ENCODE measurements around the gene C12orf57.

C12orf57 gene

DNA sequence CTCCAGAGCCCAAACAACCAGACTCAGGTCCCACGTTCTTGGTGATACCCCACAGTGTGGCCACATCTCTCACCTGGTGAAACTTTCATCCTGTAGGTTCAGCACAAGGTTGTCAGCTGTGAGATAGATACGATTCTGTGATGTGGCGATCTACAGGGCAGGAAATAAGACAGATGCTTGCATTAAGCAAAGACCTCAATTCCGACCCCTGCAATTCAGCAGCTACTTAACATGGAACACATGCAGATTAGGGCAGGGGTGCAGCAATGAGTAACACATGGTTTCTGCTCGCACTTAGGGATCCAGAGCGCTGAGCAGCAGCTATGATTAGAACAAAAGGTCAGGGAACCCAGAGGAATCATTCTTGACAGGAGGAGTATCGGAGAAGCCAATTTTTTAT, 22.5 kb downstream of the C12orf57 start:
- no peak for DNase-seq

DNA sequence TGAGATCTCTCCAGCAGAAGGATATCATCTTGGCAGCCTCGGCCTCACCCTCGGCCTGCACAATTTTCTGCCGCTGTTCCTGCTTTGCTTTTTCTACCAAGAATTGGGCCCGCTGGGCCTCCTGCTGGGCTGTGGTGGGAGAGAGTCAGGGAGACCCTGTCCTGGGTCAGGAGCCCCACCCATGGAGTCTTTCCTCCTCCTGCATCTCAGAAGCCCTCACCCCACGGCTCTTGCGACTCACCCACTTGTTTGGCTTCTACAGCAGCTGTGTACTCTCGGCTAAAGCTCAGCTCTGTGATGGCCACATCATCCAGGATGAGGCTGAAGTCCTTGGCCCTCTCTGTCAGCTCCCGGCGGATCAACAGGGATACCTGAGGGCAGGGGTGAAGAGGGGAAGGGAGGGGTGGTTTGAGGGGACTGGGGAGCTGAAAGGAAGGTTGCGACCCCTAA, 23.9 kb downstream of the C12orf57 start:
- DNase-seq, result no peak

DNA sequence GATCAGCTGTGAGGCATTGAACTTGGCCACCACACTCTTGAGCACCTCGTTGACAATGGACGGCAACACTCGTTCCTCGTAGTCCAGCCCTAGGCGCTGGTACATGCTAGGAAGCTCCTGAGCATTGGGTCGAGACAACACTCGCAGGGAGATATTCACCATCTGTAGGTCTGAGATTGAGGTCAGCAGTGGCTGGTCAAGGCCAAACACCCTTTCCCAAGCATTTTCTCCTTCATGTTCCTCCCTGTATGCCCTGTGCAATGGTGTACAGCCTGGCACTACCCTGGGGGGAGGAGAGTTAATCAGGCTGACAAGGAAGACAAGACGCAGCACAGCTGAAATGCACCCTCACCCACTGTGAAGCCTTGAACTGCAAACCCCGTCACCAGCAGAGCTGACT, 24.6 kb downstream of the C12orf57 start:
- DNase-seq, result no peak

DNA sequence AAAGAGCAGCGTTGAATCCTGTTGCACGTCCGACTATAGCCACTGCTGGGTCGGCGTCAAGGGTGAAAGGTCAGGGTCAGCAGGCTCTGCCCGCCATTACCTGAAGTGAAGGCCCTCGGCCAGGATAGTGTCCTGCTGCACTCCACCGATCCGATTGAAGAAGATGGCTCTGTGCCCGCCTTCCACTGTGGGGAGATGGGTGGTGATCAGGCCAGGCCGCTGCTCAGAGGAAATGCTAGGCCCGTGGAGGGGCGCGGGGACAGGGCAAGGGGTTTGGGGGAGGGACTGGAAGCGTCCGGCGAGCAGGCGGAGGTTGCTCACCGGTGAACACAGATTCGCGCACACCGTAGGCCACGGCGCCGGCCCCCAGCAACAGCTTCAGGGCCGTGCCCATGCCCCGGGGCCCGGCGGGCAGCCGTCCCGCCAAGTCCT, 26.3 kb downstream of the C12orf57 start:
- no peak for DNase-seq

DNA sequence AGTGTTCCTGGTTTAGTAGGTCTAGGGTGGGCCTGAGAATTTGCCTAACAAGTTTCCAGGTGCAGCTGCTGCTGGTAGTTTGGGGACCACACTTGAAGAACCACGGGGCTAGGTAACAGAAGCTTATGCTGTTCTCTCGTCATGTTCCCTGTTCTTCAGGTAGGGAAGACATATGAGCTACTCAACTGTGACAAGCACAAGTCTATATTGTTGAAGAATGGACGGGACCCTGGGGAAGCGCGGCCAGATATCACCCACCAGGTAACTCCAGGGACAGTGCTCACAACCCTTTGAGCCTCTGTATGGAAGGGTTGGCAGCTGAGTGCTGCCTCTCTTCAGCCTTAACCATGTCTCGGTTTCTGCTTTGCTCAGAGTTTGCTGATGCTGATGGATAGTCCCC, 30.4 kb downstream of the C12orf57 start:
- DNase-seq, result no peak

DNA sequence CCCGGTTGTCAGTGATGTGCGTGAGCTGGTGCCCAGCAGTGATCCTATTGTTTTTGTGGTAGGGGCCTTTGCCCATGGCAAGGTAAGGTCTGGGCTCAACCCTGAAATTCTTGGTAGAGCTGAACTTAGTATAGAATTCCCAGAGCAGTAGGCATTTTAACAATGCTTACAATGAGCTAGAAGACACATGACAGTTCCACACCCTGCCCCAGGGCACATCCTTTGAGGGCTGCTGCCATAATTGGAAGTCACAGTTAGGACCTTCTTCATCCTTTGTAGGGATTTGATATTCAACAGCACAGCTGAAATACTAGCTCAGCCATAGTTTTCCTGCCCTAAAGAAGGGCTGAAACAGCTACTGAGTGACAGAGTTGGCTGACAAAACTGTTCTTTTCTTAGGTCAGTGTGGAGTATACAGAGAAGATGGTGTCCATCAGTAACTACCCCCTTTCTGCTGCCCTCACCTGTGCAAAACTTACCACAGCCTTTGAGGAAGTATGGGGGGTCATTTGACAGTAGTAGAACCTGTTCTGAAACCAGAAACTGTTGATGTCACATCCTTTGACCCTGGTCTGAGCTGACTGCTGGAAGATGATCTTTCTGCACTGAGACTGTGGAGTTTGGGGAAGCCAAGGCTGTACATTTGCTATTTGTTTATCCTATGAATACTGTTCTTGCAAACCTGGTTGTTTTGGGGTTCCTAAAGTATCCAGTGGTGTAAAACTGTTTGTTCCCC, 31.6 kb downstream of the C12orf57 start:
- no peak for DNase-seq

DNA sequence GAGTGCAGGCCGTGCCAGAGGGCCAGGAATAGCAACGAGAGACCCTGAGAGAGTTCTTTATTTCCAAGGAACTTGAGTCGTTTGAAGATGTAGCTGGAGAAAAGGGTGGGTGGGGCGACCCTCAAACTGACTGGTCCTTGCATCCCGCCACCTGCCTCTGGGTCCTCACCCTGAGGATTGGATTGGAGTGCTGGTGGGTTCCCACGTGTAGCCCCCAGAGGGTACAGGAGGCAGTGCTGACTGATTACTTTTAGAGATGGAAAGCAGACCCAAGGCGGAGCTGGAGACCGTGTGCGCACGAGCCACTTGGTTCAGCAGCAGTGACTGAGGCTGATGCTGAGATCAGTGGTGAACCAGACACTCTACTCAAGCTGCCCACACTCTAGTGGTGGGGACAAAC, 33.8 kb downstream of the C12orf57 start:
- no peak for DNase-seq

DNA sequence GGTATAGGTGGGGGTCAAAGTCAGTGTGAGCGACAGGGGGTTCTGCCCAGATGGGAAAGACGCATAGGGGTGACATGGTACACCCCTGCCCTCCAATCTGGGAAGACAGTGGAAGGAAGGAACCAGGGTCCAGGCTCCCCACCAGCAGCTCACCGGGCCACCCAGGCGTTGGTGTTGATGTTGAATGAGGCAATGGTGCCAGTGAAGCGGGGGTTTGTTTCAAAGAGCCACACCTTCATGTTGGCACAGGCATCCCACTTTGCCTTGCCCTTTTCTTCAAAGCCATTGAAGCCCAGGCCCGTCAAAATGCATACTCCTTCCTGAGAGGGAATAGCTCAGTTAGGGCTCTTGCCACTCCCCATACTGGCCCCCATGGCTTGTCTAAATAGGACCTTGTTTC, 34.4 kb downstream of the C12orf57 start:
- no peak for DNase-seq

DNA sequence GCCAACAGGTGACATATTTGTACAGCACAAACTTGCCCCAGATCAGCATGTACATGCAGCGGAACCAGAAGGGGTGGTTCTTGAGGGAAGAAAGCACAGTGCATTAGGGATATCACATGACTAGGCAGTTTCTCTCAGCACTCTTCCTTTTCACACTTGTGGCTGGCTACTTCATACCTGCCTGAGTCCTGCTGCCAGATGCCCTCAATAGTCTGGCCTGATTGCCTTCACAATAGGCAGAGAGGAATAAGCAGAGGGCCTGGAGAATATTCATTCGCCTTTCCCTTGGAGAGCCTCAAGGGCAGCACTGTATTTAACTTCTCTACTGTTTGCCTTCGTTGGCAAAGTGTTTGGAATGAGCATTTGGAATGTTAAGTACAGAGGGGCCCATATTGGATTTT, 34.8 kb downstream of the C12orf57 start:
- DNase-seq, result no peak

DNA sequence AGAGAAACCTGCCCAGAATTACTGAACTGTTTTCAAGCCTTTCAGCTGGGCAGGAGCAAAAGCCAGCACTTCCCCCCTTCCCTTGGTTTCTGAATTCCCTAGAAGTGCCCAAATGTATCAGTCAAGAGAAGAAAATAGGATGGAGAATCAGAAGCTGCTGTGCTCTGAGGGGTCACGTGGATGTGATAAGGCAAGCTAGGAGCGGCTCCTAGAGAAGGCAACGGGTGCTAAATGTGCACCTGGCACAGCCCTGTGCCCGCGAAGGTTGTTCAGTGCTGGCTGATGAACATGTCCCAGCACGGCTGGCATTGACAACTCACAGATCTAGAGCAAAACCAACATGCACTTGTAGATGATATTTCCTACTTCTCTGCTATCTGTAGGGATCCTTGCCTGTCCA, 35.2 kb downstream of the C12orf57 start:
- DNase-seq, result no peak

DNA sequence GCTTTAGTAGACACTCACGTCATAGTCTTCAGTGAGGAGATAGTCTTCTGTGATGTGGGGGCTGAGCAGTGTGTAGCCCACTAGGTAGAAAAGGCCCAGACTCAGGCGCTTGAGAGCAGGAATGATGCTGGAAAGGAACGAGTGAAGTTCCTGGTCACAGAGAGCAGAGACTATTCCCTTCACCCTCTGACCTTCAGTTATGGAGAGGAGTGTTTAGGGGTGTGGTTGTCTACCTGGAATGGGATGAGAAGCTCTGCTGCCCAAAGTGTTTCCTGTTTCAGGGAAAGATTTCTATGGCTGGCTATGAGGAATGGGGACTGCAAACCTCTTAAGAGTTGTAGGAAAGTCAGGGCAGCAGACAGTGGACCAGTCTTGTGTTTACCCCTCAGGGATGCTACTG, 35.6 kb downstream of the C12orf57 start:
- DNase-seq, result no peak

DNA sequence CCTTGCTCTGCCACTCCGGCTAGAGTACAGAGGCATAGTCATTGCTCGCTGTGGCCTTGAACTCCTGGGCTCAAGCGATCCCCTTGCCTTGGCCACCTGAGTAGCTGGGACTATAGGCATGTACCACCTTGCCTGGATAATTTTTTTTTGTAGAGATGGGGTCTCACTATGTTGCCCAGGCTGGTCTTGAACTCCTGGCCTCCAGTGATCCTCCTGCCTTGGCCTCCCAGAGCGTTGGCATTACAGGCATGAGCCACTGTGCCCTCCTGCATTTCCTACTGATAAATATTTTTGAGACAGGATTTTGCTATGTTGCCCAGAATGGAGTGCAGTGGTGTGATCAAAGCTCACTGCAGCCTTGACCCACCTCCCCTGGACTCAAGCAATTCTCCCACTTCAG, 36.3 kb downstream of the C12orf57 start:
- DNase-seq, result no peak

DNA sequence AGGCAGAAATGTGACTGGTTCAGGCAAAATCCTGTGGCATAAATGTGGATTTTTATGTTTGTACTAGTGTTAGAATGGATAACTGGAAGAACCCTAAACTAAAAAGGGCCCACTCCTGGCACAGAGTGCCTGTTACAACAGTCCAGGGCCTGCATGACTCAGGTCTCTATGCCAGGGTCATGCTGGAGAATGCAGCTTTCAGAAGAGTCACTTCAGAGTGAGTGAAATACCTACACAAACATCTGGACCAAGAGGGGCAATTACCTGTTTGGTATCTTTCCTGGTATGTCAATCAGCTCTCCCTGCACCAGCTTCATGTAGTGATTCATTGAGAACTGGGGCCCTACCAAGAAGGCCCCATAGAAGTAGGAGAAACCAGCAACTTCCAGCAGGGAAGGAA, 36.9 kb downstream of the C12orf57 start:
- DNase-seq, result no peak

DNA sequence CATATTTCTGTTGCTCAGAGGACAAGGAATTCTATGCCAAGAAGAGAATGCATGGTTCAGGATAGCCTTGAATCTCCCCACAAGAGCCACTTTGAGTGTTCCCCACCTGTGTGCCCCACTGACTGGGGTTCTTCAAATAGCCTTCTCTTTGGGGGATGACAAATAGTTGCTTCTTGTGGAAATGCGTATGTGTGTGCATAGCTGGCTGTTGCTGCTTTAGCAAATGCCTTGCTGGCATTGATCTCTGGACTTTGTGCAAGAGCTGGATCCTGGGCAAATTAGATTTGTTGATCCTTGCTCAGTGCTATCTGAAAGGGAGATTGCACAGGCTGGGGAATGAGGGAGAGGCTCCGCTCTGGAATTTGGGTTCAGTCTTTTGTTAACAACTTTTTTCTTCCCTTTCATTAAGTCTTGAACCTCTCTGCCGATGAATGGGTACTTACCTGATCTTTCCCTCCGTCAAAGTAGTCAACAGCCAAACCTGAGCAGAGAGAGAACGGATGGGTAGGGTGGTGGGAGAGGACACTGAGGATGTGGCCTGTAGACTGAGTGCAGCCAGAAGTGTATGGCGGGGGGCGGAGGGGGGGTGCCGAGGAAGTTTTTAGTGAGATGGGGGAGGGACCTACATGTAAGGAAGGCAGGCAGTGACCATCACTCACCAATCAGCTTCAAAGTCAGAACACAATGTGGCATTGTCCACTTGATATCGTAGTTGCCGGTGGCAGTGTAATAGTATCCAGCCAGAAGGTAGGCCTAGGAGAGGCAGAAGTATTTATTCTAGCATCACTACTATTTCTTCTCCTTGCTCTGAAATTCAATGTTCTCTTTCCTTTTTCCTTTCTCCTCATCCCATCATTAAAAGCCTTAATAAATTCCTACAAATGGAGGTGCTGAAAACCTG, 37.6 kb downstream of the C12orf57 start:
- no peak for DNase-seq

DNA sequence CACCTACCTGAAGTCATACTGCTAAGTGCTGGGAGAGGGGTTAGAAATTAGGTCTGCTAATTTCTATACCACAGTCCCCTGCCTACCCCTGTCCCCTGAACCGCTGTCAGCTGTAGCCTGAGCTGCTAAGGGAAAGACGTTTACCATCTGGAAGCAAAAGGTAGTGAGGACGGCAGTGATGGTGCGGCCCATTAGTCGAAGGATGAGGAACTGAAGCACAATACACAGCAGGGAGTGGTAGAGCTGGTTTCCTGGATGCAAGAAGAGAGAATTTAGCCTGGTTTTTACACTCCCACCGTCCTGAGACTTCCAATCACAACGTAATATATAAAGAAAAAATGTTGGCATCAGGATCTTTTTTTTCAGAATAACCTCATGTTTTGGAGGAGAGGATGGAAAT, 38.7 kb downstream of the C12orf57 start:
- no peak for DNase-seq

DNA sequence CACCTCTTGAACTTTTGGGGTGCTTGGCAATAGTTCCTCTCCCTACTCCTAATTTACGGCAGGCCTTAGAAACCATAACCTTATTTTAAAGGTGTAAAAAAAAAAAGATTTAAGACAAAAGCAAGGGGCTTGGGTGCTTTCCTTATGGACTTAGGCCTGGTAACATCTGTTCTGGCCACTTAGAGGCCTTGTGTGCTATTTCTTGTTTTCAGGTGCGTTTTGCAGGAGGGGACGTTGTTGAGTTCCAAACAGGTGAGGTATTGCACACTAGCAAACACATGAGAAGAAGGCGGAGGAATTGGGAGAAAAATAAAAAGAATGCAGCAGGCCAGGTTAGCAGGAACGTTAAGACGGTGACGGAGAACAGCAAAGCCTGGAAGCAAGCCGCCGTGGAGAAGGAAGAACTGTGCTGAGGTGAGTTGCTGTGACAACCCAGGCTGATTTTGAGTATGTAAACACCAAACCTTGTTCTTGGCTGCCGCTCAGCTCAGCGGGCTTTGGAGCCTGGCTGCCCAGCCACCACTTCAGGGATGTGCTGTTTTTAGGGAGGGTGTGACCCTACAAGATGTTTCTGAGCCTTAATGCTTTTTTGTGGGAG, 44.2 kb downstream of the C12orf57 start:
- DNase-seq, result no peak

All from EL (cell line).